ENCODE results near the gene F10.
"Not testable (repeated sequence)": the region's sequence is repeated elsewhere in the genome, so short reads cannot be mapped to it uniquely, and the experiment has no call there.

F10 gene

DNA sequence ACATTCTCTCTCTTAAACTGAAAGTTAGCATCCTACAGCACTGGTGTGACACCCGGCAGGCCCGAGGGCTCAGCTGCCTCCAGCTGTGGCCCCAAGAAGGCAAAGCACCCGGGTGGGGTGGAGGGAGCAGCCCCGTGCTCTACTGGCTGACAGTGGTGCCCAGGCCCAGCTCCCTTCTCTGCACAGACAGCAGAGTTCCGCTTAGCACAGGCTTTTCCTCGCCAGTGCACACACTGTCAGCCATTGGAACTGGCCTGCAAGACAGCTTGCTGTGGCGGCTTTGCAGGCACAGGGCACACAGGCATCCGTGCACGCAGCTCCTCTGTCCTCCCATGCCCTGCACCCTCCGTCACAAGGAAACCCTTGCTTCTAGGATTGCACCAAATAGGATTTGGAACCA, 20.3 kb upstream of the F10 start:
- DNase-seq (ENCODE audit: low read depth, low spot score), result not testable (repeated sequence)

DNA sequence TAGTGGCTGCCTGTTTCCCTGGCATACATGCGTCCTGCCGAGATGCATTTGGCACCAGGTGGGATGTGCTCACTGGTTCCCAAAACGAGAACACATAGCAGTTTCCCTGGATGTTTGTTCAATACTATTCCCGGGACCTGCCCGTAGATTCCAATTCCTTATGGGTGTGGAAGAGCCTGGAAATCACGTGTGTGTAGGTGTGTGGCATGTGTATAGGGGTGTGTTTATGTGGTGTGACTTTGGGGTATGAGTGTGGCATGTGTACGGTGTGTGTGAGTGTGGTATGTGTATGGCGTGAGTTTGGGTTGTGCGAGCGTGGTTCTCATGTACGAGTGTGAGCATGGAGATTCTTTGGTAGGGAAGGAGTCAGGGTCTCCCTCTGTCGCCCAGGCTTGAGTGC, 19.9 kb upstream of the F10 start:
- no peak for DNase-seq (ENCODE audit: low read depth, low spot score)

DNA sequence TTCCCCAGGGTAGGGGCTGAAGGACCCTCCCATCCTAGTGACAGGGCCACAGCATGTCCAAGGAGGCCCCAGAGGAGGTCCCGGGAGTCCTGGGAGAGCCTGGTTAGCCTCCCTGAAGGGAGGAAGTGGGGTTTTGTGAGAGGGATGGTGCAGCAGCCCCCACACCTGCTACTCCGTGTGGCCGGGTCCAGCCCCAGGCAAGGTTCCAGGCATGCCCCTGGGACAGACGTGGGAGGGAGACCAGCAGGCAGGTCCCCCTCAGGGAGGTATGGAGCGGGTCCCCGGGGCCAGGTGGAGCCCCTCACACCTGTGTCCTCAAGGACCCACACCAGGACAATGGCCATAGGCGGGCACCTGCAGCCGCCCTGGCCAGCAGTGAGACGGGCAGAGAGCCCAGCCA, 19.0 kb upstream of the F10 start:
- DNase-seq (ENCODE audit: low read depth, low spot score), result no peak

DNA sequence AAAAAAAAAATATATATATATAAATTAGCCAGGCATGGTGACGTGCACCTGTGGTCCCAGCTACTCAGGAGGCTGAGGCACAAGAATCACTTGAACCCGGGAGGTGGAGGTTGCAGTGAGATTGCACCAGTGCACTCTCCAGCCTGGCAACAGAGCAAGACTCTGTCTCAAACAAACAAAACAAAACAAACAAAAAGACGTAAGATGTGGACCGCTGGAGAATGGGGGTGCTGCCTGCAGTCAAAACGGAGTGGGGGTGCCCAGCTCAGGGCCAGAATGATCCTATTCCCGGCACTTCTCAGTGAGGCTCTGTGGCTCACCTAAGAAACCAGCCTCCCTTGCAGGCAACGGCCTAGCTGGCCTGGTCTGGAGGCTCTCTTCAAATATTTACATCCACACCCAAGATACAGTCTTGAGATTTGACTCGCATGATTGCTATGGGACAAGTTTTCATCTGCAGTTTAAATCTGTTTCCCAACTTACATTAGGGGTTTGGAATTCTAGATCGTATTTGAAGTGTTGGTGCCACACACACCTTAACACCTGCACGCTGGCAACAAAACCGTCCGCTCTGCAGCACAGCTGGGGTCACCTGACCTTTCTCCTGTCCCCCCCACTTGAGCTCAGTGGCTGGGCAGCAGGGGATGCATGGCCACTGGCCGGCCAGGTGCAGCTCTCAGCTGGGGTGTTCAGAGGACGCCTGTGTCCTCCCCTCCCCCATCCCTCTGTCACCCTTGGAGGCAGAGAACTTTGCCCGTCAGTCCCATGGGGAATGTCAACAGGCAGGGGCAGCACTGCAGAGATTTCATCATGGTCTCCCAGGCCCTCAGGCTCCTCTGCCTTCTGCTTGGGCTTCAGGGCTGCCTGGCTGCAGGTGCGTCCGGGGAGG, 17.3 kb upstream of the F10 start, which contains the start of gene F7:
F7 (plus strand) TSS at position 760 of the 889 bp plus-strand sequence; CDS start at position 811, 51 bp downstream.
- DNase-seq (ENCODE audit: low read depth, low spot score), result no peak

DNA sequence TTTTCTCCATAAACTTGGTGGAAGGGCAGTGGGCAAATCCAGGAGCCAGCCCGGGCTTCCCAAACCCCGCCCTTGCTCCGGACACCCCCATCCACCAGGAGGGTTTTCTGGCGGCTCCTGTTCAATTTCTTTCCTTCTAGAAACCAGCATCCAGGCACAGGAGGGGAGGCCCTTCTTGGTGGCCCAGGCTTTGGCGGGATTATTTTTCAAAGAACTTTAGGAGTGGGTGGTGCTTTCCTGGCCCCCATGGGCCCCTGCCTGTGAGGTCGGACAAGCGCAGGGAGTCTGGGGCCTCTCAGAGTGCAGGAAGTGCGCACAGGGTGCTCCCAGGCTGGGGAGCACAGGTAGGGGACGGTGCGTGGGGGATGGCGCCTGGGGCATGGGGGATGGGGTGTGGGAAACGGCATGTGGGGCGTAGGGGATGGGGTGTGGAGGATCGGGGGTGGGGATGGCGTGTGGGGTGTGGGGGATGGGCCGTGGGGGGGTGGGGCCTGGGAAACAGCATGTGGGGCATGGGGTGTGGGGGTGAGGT, 16.6 kb upstream of the F10 start:
- DNase-seq (ENCODE audit: low read depth, low spot score), result no peak

DNA sequence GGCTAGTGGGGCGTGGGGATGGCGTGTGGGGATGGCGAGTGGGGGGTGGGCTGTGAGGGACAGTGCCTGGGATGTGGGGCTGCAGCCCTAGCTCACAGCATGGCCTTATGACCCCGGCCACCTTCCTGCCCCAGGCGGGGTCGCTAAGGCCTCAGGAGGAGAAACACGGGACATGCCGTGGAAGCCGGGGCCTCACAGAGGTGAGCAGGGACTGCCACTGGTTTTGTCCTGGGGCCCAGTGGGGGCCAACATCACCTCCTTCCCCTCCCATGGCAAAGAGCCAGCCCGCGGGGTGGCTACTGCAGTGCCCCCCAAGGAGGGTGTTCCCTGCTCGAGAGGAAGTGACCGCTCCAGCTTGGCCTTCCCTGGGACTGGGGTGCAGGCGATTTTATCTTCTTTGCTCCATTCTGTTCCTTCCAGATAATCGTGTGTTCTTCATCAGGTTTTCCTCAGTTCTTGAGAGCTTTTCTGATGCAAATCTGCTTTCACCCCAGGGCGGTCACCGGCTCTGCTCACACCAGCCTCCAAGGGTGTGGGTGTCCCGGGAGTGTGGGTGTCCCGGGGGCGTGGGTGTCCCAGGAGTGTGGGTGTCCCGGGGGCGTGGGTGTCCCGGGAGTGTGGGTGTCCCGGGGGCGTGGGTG, 15.8 kb upstream of the F10 start:
- DNase-seq (ENCODE audit: low read depth, low spot score), result no peak

DNA sequence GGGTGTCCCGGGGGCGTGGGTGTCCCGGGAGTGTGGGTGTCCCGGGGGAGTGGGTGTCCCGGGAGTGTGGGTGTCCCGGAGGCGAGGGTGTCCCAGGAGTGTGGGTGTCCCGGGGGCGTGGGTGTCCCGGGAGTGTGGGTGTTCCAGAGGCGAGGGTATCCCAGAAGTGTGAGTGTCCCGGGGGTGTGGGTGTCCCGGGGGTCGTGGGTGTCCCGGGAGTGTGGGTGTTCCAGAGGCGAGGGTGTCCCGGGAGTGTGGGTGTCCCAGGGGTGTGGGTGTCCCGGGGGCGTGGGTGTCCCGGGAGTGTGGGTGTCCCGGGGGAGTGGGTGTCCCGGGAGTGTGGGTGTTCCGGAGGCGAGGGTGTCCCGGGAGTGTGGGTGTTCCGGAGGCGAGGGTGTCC, 14.1 kb upstream of the F10 start:
- DNase-seq (ENCODE audit: low read depth, low spot score), result not testable (repeated sequence)

DNA sequence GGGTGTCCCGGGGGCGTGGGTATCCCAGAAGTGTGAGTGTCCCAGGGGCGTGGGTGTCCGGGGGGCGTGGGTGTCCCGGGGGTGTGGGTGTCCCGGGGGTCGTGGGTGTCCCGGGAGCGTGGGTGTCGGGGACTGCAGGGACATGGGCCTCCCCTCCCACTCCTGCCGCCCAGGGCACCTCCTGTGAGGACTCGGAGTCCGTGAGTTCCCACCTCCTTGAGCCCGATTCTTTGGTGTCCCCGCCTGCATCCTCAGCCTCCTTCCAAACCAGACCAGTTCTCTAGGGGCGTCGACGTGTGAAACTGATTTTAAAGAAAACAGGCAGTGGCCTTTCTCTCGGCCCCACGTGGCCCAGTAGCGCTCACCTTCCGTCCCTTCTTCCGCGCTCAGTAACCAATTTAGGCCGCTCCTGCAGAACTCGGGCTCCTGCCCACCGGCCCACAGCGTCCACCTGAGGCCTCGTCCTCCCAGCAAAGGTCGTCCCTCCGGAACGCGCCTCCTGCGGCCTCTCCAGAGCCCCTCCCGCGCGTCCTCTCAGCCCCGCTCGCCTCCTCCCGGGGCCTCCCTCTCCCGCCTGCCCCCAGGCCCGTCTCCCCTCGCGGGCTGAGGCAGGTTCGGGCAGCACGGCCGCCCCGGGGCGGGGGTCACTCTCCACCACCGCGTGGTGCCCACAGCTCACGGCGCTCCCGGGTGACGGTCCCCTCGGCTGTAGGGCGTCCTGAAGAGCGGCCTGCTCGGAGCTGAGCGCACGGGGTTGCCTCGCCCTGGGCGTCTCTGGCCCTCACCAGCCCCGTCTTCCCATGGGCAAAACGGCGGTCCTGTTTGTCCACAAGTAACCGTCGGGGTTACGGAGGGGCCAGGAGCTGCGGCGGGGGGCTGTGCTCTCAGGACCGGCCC, 13.2 kb upstream of the F10 start:
- no peak for DNase-seq (ENCODE audit: low read depth, low spot score)

DNA sequence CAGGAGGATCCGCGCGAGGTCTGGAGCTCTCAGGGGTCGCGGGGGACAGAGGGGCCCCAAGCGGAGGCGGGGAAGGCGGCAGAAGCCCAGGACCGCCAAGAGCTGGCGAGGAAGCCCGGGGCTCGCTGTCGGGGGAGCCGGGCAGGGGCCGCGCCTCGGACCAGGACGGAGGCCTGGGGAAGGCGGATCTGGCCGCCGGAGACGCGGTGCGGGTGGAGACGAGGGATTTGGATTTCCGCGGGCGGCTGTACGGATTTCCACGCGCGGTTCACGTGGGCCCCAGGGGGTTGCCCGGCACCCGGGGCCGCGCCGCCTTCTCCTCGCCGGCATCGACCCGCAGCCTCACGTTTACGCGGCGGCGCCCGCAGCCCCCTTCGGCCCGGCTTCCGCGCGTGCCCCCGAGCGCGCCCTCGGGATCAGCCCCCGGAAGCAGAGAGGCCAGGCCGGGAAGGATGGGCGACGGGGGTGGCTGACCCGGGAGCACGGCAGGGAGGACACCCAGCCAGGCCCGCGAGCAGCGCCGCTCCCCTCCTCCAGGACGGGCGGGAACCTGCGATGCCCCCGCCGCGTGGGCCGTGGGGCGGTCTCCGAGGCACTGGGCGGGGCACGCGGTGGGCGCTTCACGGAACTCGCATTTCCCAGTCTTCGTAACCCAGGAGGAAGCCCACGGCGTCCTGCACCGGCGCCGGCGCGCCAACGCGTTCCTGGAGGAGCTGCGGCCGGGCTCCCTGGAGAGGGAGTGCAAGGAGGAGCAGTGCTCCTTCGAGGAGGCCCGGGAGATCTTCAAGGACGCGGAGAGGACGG, 12.3 kb upstream of the F10 start:
- DNase-seq (ENCODE audit: low read depth, low spot score), result no peak

DNA sequence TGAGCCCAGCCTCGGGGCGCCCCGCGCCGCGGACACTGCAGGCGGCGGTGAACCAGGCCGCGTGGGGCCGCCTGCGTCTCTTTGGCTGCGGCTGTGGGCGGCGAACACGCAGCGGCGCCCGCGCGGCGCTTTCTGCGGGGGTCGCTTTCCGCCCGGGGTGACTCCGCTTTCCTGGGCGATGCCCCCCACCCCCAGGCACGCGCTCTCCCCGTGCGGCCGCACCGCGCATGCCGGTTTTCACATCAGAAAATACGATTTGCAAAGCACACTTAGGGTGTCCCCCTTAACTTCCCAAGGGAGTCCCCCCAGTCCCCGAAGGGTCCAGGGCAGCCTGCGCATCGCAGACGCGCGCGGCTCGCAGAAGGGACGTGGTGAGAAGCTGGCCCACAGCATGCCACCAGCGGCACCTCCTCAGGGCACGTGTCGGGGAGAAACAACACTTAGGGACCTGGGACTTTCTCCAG, 11.7 kb upstream of the F10 start:
- DNase-seq (ENCODE audit: low read depth, low spot score), result no peak

DNA sequence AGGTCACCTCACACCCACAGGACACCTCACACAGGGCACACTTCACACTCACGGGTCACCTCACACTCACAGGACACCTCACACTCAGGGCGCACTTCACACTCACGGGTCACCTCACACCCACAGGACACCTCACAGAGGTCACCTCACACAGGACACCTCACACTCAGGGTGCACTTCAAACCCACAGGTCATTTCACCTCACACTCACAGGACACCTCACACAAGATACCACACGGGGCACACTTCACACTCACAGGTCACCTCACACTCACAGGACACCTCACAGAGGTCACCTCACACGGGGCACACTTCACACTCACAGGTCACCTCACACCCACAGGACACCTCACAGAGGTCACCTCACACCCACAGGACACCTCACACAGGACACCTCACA, 10.8 kb upstream of the F10 start:
- DNase-seq (ENCODE audit: low read depth, low spot score), result not testable (repeated sequence)

DNA sequence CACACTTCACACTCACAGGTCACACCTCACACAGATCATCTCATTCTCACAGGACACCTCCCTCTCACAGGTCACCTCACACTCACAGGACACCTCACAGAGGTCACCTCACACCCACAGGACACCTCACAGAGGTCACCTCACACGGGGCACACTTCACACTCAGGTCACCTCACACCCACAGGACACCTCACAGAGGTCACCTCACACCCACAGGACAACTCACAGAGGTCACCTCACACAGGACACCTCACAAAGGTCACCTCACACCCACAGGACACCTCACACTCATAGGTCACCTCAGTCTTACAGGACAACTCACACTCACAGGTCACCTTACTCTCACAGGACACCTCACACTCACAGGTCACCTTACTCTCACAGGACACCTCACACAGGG, 10.1 kb upstream of the F10 start:
- not testable (repeated sequence) for DNase-seq (ENCODE audit: low read depth, low spot score)

DNA sequence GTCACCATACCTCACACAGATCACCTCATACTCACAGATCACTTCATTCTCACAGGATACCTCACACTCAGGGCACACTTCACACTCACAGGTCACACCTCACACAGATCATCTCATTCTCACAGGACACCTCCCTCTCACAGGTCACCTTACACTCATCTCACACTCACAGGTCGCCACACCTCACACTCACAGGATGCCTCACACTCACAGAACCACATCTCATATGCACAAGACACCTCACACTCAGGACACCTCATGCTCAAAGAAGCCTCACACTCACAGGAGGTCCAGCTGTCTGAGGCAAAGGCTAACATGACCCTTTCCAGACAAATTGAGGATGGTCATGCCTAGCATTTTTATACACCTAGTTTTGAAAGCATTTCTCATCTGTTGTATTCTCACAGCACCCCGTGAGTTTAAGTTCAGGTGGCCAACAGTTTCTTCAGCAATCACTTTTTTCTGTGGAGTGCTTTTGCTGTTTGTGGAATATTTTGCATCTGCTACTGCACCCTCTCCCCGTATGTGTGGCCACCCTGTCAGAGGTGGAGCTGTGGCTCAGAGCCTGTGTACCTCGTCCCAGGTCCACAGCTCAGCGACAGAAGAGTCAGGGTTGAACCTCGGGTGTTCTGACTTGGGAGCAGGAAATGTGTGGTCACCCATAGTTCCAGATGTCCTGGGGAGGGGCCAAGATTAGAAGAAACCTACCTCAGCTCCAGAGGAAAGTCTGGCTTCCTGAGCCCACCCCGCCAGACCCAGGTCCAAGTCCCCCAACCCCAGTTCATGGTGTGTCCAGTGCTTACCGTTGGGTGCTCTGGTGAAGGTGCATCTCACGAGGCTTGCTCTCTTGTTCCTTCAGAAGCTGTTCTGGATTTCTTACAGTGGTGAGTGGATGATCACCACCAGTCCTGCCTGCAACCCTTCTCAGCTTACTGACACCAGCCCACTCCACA, 9.4 kb upstream of the F10 start:
- no peak for DNase-seq (ENCODE audit: low read depth, low spot score)

DNA sequence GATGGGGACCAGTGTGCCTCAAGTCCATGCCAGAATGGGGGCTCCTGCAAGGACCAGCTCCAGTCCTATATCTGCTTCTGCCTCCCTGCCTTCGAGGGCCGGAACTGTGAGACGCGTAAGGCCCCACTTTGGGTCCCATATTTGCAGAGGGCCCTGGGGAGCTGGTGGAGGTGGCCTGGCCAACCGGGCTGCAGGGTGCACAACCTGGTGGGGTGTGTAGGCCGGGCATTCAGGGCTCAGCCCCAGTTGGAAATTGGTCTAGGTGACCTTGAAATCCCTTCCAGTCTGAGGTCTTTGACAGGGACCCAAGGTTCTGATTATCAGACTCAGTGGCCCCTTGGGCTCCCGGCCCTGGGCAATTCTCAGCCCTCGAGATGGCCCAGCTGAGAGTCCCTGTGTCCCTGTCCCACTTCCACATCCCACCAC, 8.7 kb upstream of the F10 start:
- no peak for DNase-seq (ENCODE audit: low read depth, low spot score)

DNA sequence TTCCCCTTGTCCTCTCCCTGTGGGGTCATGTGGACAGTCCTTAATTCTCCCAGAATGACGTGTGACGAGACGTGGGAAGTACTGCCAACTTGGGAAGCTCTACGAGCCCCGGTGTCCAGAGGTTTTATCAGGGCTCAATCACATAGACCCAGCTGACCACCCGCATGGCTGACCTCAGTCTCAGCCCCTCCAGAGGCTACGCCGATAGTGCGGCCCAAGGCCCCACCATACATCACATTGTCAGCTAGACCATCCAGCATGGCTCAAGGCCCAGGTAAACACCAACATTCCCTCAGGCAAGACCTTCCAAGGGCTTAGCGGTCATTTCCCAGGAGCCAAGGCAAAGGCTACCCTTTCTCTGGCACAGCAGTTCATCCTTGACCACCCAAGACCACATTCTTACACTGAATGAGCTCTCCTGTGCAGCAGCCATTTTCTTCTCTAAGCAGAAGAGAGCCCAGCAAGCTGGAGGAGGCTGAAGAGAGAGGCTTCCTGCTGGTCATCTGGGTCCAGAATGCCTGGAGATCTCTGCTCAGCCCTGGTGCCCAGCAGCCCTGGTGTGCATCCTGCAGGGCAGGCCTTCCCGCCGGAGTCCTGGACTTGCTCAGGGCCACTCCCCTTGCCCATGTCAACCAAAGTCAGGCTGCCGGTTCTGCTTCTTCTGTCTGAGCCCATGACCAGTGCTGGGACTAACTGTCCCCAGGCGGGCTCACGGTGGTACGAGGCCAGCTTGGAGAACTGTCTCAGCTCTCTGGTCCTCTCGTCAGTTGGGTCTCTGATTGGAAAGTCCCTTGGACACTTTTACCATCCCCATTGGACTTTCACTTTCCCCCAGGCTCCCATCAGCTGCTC, 7.9 kb upstream of the F10 start:
- DNase-seq (ENCODE audit: low read depth, low spot score), result no peak

DNA sequence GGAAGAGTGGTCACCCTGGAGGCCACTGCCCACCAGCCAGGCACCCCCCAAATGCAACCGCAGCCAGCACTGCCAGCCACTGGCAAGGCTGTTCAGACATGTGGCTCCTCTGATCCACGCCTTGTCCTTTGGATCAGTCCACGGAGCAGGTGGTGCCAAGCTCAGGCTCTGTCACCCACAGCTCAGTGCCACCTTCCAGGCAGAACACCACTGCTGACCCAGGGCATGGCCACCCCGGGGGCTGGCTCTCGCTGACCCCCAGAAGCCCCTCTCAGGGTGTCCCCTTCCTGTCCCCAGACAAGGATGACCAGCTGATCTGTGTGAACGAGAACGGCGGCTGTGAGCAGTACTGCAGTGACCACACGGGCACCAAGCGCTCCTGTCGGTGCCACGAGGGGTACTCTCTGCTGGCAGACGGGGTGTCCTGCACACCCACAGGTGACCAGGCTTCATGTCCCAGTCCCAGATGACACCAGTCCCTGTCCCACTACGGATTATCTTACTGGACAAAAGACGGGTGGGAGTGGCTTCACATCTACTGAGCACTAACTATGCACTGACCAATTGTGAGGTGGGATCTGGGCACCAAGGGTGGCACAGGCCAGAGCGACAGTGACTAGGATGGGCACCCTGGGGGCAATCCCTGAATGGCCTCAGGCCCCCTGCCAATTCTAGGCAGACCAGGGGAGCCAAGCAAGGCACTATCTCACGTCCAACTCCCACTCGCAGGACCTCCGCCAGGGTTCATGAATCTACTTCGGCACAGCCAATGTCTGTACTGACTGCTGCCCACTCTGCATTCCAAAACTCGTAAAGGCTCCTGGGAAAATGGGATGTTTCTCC, 7.0 kb upstream of the F10 start:
- DNase-seq (ENCODE audit: low read depth, low spot score), result no peak

DNA sequence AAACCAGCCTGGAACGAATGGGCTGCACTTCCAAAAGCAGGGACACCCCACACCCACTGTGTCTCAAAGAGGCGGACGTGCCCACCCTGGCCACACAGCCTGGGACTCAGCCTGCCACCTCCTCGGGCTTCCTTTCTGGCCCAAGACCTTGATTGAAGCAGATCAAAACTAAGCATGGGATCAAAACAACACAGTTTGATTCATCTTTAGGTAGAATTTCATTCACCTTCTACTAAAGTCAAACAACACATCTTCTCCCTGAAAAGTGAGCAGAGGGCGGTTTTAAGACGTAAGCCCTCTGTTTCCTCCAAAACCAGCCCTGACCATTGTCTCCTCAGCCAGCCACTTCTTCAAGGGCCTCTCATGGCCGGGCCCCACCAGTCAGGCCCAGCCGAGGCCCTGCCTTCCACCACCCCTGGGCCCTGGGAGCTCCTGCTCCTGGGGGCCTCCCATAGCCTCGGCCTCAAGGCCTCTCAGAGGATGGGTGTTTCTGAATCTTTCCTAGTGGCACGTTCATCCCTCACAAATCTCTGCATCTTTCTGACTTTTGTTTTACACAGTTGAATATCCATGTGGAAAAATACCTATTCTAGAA, 6.3 kb upstream of the F10 start:
- DNase-seq (ENCODE audit: low read depth, low spot score), result no peak

All from activated naive CD8-positive, alpha-beta T cell treated with anti-CD3 and anti-CD28 coated beads, Interleukin-2, amount 50 U/mL, for 16 hours (primary cell).